ENCODE results near the gene FAM222A.

DNA sequence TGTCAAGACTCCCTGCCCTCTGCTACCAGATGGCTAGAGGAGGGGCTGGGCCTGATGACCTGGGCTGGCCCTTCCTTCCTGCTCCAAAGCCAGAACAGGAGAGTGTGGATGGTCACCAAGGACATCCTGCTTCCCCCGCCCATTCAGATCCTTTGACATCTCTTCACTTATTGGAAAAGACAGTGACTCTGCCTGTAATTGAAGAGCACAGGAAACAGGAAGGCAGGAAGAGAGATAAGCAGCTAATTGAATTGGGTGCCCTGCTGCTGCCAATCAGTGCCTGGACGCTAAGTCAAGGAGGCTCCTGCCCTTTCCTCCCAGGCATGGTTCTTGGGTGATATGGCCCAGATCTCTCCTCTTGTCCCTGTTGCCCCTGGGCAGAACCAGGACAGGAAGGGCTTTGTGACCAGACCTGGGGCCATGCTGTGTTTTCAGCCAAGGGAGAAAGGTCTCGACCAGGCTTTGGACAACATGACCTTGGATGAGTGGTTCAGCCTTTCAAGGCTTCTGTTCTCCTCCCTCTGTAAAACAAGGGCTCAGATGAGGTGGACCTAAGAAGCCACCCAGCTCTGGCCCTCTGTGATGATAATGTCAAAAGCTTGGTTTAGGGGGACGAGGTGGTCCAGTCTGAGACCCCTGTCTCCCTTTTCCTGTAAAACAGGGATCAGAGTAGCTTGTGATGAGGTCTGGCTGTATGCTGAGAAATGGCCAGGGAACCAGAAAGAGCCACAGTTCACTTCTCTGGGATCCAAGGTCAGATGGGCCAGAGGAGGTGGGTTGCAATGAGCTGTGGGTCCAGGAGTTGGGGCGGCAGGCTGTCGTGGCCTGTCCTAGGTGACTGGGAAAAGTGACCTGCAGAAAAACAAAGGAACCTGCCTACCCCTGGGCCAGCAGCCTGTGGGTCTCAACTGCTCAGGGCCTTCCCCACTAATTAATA lies 38.8 kb downstream of the FAM222A start:
- TF ChIP-seq, protein P1, sequence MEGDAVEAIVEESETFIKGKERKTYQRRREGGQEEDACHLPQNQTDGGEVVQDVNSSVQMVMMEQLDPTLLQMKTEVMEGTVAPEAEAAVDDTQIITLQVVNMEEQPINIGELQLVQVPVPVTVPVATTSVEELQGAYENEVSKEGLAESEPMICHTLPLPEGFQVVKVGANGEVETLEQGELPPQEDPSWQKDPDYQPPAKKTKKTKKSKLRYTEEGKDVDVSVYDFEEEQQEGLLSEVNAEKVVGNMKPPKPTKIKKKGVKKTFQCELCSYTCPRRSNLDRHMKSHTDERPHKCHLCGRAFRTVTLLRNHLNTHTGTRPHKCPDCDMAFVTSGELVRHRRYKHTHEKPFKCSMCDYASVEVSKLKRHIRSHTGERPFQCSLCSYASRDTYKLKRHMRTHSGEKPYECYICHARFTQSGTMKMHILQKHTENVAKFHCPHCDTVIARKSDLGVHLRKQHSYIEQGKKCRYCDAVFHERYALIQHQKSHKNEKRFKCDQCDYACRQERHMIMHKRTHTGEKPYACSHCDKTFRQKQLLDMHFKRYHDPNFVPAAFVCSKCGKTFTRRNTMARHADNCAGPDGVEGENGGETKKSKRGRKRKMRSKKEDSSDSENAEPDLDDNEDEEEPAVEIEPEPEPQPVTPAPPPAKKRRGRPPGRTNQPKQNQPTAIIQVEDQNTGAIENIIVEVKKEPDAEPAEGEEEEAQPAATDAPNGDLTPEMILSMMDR (IDR thresholded peaks at IDR 0.05), result no peak
- no peak for TF ChIP-seq POLR2A (IDR thresholded peaks at IDR 0.05)

All from lower leg skin (tissue), 3 donors.